Muscle layer of colon (tissue), 2 donors: ENCODE results near the gene DBNL.

Experiments
- H3K27ac ChIP-seq: one replicate; pipeline ENCODE4 v1.7.0; 2013; ENCODE audit warnings: low read depth, mild to moderate bottlenecking, low read length, moderate library complexity
- H3K27me3 ChIP-seq, 2 donors: one replicate each; pipeline ENCODE4 v1.7.0; 2013; ENCODE audit warnings: low read length in 2 of 2, mild to moderate bottlenecking in 2 of 2; ENCODE audit not compliant: insufficient read depth in 2 of 2, control insufficient read depth in 1 of 2
- H3K36me3 ChIP-seq: one replicate; pipeline ENCODE4 v1.7.0; 2013; ENCODE audit warnings: mild to moderate bottlenecking, low read length; ENCODE audit not compliant: insufficient read depth
- H3K4me1 ChIP-seq: one replicate; pipeline ENCODE4 v1.7.0; 2013; ENCODE audit warnings: mild to moderate bottlenecking, low read length; ENCODE audit not compliant: insufficient read depth
- H3K4me3 ChIP-seq, 2 donors: one replicate each; pipeline ENCODE4 v1.7.0; 2013; ENCODE audit warnings: low read length in 2 of 2, low read depth in 1 of 2, mild to moderate bottlenecking in 1 of 2, moderate library complexity in 1 of 2
- H3K9ac ChIP-seq: one replicate; pipeline ENCODE4 v1.7.0; 2013; ENCODE audit warnings: low read length
- H3K9me3 ChIP-seq: one replicate; pipeline ENCODE4 v1.7.0; 2013; ENCODE audit warnings: mild to moderate bottlenecking, low read length
- donor health status: abdominal sarcoma.
- donor health status: Adenocarcinoma of cecum.

DBNL gene

GRCh38 chr7:44106311-44107065, 62.0 kb downstream of the DBNL start:
- no peaks in the 10 kb centered on the region for H3K4me1 ChIP-seq
- peak overlapping the region in 1 of 2 donors; percentile 58 for H3K4me3 ChIP-seq
- no peak overlapping the region for H3K27ac ChIP-seq
- no peaks in the 10 kb centered on the region for H3K36me3 ChIP-seq
- H3K9me3 ChIP-seq = no peaks in the 10 kb centered on the region
- peaks cover 6 to 29% of the 10 kb centered on the region in 2 donors for H3K27me3 ChIP-seq
- no peak overlapping the region for H3K9ac ChIP-seq

DNA sequence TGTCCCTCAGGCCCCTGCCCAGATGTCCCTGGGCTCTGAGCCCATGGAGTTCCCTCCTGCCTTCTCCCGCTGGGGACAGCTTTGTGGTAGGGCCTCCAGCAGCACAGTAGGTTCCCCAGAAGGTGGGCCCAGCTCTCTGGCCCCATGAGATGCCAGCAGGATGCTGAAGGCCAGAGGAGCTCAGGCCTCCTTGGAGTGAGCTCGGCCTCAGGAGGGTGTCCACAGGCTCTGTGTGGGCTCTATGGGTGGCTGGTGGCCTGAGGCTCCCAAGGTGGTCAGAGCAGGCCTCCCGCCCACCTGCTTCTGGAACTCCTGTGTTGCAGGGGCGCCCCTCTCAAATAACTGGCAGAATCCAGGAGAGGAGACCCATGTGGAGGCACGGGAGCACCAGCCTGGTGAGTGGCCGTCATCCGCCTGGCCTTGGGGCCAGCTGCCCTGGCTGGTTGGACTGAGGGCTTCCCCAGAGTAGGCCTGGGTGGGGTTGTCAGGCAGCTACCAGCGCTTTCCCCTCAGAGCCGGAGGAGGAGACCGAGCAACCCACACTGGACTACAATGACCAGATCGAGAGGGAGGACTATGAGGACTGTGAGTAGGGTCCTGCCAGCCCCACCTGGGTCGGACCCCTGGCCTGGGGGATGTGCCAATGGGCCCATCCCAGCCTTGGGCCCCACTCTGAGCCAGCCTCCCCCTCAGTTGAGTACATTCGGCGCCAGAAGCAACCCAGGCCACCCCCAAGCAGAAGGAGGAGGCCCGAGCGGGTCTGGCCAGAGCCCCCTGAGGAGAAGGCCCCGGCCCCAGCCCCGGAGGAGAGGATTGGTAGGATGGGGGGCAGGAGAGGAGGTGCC, 62.8 kb downstream of the DBNL start:
- Histone ChIP-seq H3K4me3 (no peak overlapping the region), H3K4me1 (no peaks in the 10 kb centered on the region), H3K27ac (no peak overlapping the region), H3K36me3 (no peaks in the 10 kb centered on the region), H3K9me3 (no peaks in the 10 kb centered on the region), H3K9ac (no peak overlapping the region), H3K27me3 (peaks cover 6 to 29% of the 10 kb centered on the region in 2 donors)

- Histone ChIP-seq H3K4me1 (no peaks in the 10 kb centered on the region), H3K27me3 (peaks cover 6 to 28% of the 10 kb centered on the region in 2 donors), H3K36me3 (no peaks in the 10 kb centered on the region), H3K27ac (no peak overlapping the region), H3K4me3 (no peak overlapping the region), H3K9me3 (no peaks in the 10 kb centered on the region), H3K9ac (no peak overlapping the region)
Measured at GRCh38 chr7:44107961-44108767, 63.7 kb downstream of the DBNL start.

GRCh38 chr7:44108768-44109750, 64.6 kb downstream of the DBNL start:
- Histone ChIP-seq H3K4me1 (no peaks in the 10 kb centered on the region), H3K27ac (no peak overlapping the region), H3K9ac (no peak overlapping the region), H3K4me3 (no peak overlapping the region), H3K36me3 (no peaks in the 10 kb centered on the region), H3K27me3 (peaks cover 6 to 20% of the 10 kb centered on the region in 2 donors), H3K9me3 (no peaks in the 10 kb centered on the region)

- no peak overlapping the region for H3K4me3 ChIP-seq
- H3K27ac ChIP-seq = no peak overlapping the region
- no peaks in the 10 kb centered on the region for H3K9me3 ChIP-seq
- no peak overlapping the region for H3K9ac ChIP-seq
- H3K27me3 ChIP-seq = peaks cover 6 to 12% of the 10 kb centered on the region in 2 donors
- H3K36me3 ChIP-seq = peaks cover 3% of the 10 kb centered on the region
- H3K4me1 ChIP-seq = no peaks in the 10 kb centered on the region
Measured at GRCh38 chr7:44109991-44110390, 65.5 kb downstream of the DBNL start.

GRCh38 chr7:44110719-44111635, 66.5 kb downstream of the DBNL start:
- peaks cover 12% of the 10 kb centered on the region for H3K36me3 ChIP-seq

More at GRCh38 chr7:44110719-44111635, 66.5 kb downstream of the DBNL start:
- no peak overlapping the region for H3K9ac ChIP-seq
- H3K9me3 ChIP-seq = no peaks in the 10 kb centered on the region
- no peak overlapping the region for H3K4me3 ChIP-seq
- no peaks in the 10 kb centered on the region for H3K4me1 ChIP-seq
- H3K27me3 ChIP-seq = peaks cover under 1 to 5% of the 10 kb centered on the region in 2 donors
- H3K27ac ChIP-seq = no peak overlapping the region
